HCT116 (cell line): ENCODE measurements around the gene ADGRB2. TPM values are rescaled to one million over a fixed set of nuclear protein-coding genes. Genes with fewer than 3 reads are reported as not detected.

Source experiments
- ATAC-seq: fragments of 200-7000 bp; cut with Tn5 transposase; 2 replicates; pipeline ENCODE4 v1.9.1; 2020; ENCODE audit warnings: mild to moderate bottlenecking, moderate library complexity
- BruUV-seq: library from RNA; stranded (reverse); fragments of 400-500 nt; replicated peaks from 2 replicates; lab custom pipeline; 2021; lab: Mats Ljungman, UMichigan
- CTCF ChIA-PET: fragments of 300-600 bp; sonication (Branson Sonifier 250); formaldehyde crosslinking; loops from one replicate; lab custom pipeline; 2021; ENCODE audit warnings: antibody characterized with exemption; lab: Charles Lee
- POLR2A ChIA-PET: fragments of 300-600, 350-600 bp; sonication (Branson Sonifier 250); formaldehyde crosslinking; loops from one replicate; lab custom pipeline; 2021; ENCODE audit warnings: antibody characterized with exemption; lab: Charles Lee
- RAD21 ChIA-PET, 2 experiments: fragments of 300-600 bp; sonication (Branson Sonifier 250); formaldehyde crosslinking; loops; one replicate each; lab custom pipeline; 2023; ENCODE audit warnings: low total read pairs in 2 of 2; ENCODE audit not compliant: uncharacterized antibody in 2 of 2, unreplicated experiment in 2 of 2, low non-redundant PET in 1 of 2; lab: Charles Lee
- DNase-seq: peaks from one replicate; pipeline ENCODE4 v3.0.0-alpha.2; 2010; ENCODE audit warnings: low read depth, low spot score
- H2AFZ ChIP-seq: fragments of 200-600 bp; shearing (Covaris generic), sonication (generic); 2 replicates; pipeline ENCODE4 v1.6.1; 2017; ENCODE audit warnings: low read depth, mixed run types, mixed read lengths, antibody characterized with exemption, low read length; ENCODE audit not compliant: poor library complexity, severe bottlenecking
- H3K27ac ChIP-seq: 2 replicates; pipeline ENCODE4 v1.5.1; 2012; ENCODE audit warnings: low read depth, low read length
- H3K27me3 ChIP-seq: fragments of 200-600 bp; sonication (generic); 2 replicates; pipeline ENCODE4 v1.6.1; 2016; ENCODE audit warnings: mixed run types, low read length, mixed read lengths; ENCODE audit not compliant: insufficient read depth
- H3K36me3 ChIP-seq, 2 experiments: fragments of 200-500 bp in 1 of 2; fragments of 200-600 bp in 1 of 2; sonication (Bioruptor generic) in 1 of 2; sonication (generic) in 1 of 2; 2 replicates each; pipeline versions ENCODE4 v1.5.1 to v1.6.1; 2014 to 2016; ENCODE audit warnings: low read length in 2 of 2, inconsistent platforms in 1 of 2, mixed read lengths in 1 of 2, mixed run types in 1 of 2; ENCODE audit not compliant: insufficient read depth in 2 of 2, control insufficient read depth in 1 of 2
- H3K4me1 ChIP-seq, 2 experiments: fragments of 200-600 bp in 1 of 2; sonication (generic) in 1 of 2; 2 replicates each; pipeline versions ENCODE4 v1.5.1 to v1.6.1; 2012 to 2017; ENCODE audit warnings: low read length in 2 of 2, inconsistent platforms in 1 of 2, mild to moderate bottlenecking in 1 of 2, mixed read lengths in 1 of 2, mixed run types in 1 of 2, moderate library complexity in 1 of 2; ENCODE audit not compliant: insufficient read depth in 2 of 2, control insufficient read depth in 1 of 2
- H3K4me2 ChIP-seq: fragments of 200-600 bp; sonication (generic); 2 replicates; pipeline ENCODE4 v1.6.1; 2017; ENCODE audit warnings: mixed run types, low read length, mixed read lengths
- H3K4me3 ChIP-seq, 2 experiments: fragments of 200-600 bp in 1 of 2; sonication (generic) in 1 of 2; replicated peaks in 1 of 2; 2 replicates each; pipeline ENCODE4 v1.5.1; 2011 to 2016; ENCODE audit warnings: low read length in 2 of 2, control low read depth in 1 of 2, low read depth in 1 of 2, mild to moderate bottlenecking in 1 of 2, mixed read lengths in 1 of 2, mixed run types in 1 of 2
- H3K79me2 ChIP-seq: fragments of 200-600 bp; sonication (generic); 2 replicates; pipeline ENCODE4 v1.6.1; 2017; ENCODE audit warnings: mild to moderate bottlenecking, mixed run types, low read length, moderate library complexity, mixed read lengths; ENCODE audit not compliant: insufficient read depth
- H3K9ac ChIP-seq: fragments of 200-600 bp; sonication (generic); 2 replicates; pipeline ENCODE4 v1.6.1; 2016; ENCODE audit warnings: low read length, mixed read lengths
- H3K9me2 ChIP-seq: fragments of 200-600 bp; sonication (generic), shearing (Covaris generic); 2 replicates; pipeline ENCODE4 v1.6.1; 2017; ENCODE audit warnings: mixed run types, mild to moderate bottlenecking, moderate library complexity; ENCODE audit not compliant: insufficient read depth
- H3K9me3 ChIP-seq, 2 experiments: fragments of 200-500 bp in 1 of 2; fragments of 200-600 bp in 1 of 2; sonication (Bioruptor generic) in 1 of 2; sonication (generic) in 1 of 2; 2 replicates each; pipeline ENCODE4 v1.6.1; 2014 to 2017; ENCODE audit warnings: low read length in 2 of 2, mixed read lengths in 2 of 2, inconsistent platforms in 1 of 2, low read depth in 1 of 2, mild to moderate bottlenecking in 1 of 2, mixed run types in 1 of 2, moderate library complexity in 1 of 2; ENCODE audit not compliant: control insufficient read depth in 1 of 2, insufficient read depth in 1 of 2
- H4K20me1 ChIP-seq: fragments of 200-600 bp; sonication (generic), shearing (Covaris generic); 2 replicates; pipeline ENCODE4 v1.6.1; 2017; ENCODE audit warnings: mixed run types, mild to moderate bottlenecking, moderate library complexity; ENCODE audit not compliant: insufficient read depth
- CTCF ChIP-seq, 3 experiments: fragments of 200-600 bp in 1 of 3; sonication (generic) in 1 of 3; IDR thresholded peaks in 2 of 3; conservative IDR thresholded peaks in 1 of 3; 2 replicates each; pipeline ENCODE4 v1.5.1; 2012 to 2017; ENCODE audit warnings: low read depth in 2 of 3, low read length in 2 of 3, antibody characterized with exemption in 1 of 3, borderline replicate concordance in 1 of 3, control low read depth in 1 of 3, mild to moderate bottlenecking in 1 of 3, mixed read lengths in 1 of 3, mixed run types in 1 of 3, moderate library complexity in 1 of 3; ENCODE audit not compliant: insufficient read depth in 1 of 3
- EGR1 ChIP-seq: IDR thresholded peaks from 2 replicates; pipeline ENCODE4 v1.6.1; 2012; ENCODE audit warnings: low read depth
- ELF1 ChIP-seq: IDR thresholded peaks from 2 replicates; pipeline ENCODE4 v1.6.1; 2012; ENCODE audit warnings: low read depth, borderline replicate concordance
- EZH2 ChIP-seq: fragments of 200-600 bp; sonication (generic); IDR thresholded peaks from 2 replicates; pipeline ENCODE4 v1.6.1; 2017; ENCODE audit warnings: antibody characterized with exemption, mixed run types
- EZH2phosphoT487 ChIP-seq: fragments of 200-600 bp; IDR thresholded peaks from 2 replicates; pipeline ENCODE4 v1.6.1; 2018; ENCODE audit warnings: antibody characterized with exemption, borderline replicate concordance
- JUND ChIP-seq: IDR thresholded peaks from 2 replicates; pipeline ENCODE4 v1.6.1; 2012
- POLR2AphosphoS5 ChIP-seq: IDR thresholded peaks from 2 replicates; pipeline ENCODE4 v1.6.1; 2011; ENCODE audit warnings: mild to moderate bottlenecking, low read depth, low read length, moderate library complexity
- REST ChIP-seq: IDR thresholded peaks from 2 replicates; pipeline ENCODE4 v1.6.1; 2012; ENCODE audit warnings: low read depth
- SIN3A ChIP-seq: IDR thresholded peaks from 2 replicates; pipeline ENCODE4 v1.6.1; 2012; ENCODE audit warnings: low read depth
- SP1 ChIP-seq: IDR thresholded peaks from 2 replicates; pipeline ENCODE4 v1.6.1; 2012; ENCODE audit warnings: low read depth
- SRF ChIP-seq: IDR thresholded peaks from 2 replicates; pipeline ENCODE4 v1.6.1; 2012; ENCODE audit warnings: low read depth
- ZFX ChIP-seq: fragments of 450-650 bp; IDR thresholded peaks from 2 replicates; pipeline ENCODE4 v1.6.1; 2017
- ZNF274 ChIP-seq: fragments of 200-500 bp; sonication (Bioruptor generic); IDR thresholded peaks from 2 replicates; pipeline ENCODE4 v1.6.1; 2014; ENCODE audit warnings: mild to moderate bottlenecking, low read depth, low read length, inconsistent platforms
- intact Hi-C: fragments of 100-400 bp; cut with micrococcal nuclease; formaldehyde crosslinking; loops from 2 replicates; pipeline ENCODE4 v1.10.0; 2022
- total RNA-seq: library from RNA; stranded (reverse); gene quantifications from one replicate; pipeline ENCODE4 v1.2.1, GENCODE V29; 2021; ENCODE audit not compliant: unreplicated experiment
- TF ChIP-seq, protein P1 (sequence below): IDR thresholded peaks from 2 replicates; pipeline ENCODE4 v1.6.1; 2012
- TF ChIP-seq, protein P2 (sequence below): IDR thresholded peaks from 2 replicates; pipeline ENCODE4 v1.6.1; 2012

Gene ADGRB2
- total RNA-seq, 1 experiment from 2014 or later: 10.1 TPM

DNA sequence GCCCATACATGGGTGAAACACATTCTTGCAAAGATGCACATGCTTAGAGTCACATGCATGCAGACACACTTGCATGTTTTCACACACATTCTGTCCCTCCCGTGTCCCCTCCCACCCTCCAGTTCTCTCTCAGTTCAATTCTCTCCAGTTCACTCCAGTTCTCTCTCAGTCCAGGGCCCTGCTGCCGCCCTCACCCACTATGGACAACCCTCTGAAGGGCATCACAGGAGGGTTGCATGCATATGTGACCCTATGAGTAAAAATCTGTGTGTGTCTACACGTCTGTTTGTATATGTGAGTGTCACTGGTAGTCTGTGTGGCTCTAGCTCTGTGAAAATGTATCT lies 21.8 kb upstream of the ADGRB2 start (continued):
- TF ChIP-seq REST (no peak), POLR2AphosphoS5 (no peak), SRF (no peak)

DNA sequence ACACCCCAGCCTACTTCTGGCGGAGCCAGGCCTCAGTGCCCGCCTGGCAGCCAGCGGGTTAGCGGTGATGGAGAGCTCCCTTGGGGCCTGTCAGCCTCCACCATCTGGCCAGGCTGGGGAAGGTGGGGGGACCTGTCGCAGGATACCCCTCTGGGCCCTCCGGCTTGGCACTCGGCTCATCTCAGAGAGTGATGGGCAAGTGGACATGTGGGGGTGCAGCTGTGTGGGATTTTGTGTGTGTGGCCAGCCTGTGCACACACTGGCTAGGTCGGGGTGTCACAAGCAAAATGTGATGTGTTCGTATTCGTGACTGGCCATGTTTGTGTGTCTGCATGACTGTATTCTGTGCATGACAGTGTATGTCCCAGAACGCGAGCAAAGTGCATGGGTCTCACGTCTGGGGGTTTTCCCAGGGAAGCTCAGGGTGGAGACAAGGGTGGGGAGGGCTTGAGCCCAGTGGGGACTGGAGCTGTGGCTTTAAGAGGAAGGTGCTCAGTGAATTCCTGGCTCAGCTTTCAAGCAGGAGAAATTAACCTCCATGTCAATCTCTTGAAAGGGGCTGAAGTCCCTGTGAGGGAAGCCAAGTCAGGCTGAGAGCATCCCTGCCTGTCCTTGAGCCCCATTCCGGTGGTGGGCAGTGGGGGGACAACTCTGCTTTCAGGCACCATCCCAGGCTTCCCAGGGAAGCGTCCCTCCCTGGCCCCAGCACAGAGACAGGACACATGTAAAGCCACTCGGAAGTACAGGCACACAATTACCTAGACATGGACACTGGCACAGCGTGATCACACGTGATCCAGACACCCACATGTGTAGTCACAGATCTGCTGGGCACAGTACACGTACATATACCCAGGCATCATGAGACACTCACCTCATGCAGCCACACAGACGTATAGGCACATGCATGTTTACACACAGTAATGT lies 21.1 kb upstream of the ADGRB2 start:
- BruUV-seq: no TSS peak
- TF ChIP-seq EGR1: no peak
- TF ChIP-seq SIN3A: no peak
- TF ChIP-seq SP1: no peak
- TF ChIP-seq, protein P1, sequence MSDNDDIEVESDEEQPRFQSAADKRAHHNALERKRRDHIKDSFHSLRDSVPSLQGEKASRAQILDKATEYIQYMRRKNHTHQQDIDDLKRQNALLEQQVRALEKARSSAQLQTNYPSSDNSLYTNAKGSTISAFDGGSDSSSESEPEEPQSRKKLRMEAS: no peak
- TF ChIP-seq, protein P2, sequence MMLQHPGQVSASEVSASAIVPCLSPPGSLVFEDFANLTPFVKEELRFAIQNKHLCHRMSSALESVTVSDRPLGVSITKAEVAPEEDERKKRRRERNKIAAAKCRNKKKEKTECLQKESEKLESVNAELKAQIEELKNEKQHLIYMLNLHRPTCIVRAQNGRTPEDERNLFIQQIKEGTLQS: no peak
- no peak for TF ChIP-seq SRF
- no peak for TF ChIP-seq EZH2
- no peak for TF ChIP-seq ELF1
- TF ChIP-seq EZH2phosphoT487: no peak
- TF ChIP-seq ZNF274: no peak
- TF ChIP-seq JUND: no peak
- no peak for TF ChIP-seq CTCF (IDR thresholded peaks at IDR 0.05 in 2 of 3, conservative IDR thresholded peaks at IDR 0.05 in 1 of 3; ENCODE audit: borderline replicate concordance in 1 of 3, insufficient read depth in 1 of 3, low read depth in 2 of 3, low read length in 2 of 3)
- no peak for TF ChIP-seq ZFX
- TF ChIP-seq REST: no peak
- H3K9me2 ChIP-seq: no peaks in the 10 kb centered on the region
- ChIA-PET CTCF (no interaction called here), RAD21 (no interaction called here), POLR2A (no interaction called here)
- H3K79me2 ChIP-seq: no peaks in the 10 kb centered on the region
- no peak for ATAC-seq
- H3K4me3 ChIP-seq: no peak overlapping the region
- H3K4me2 ChIP-seq: no peak overlapping the region
- no peak overlapping the region for H3K9ac ChIP-seq
- H4K20me1 ChIP-seq: no peaks in the 10 kb centered on the region
- intact Hi-C loops: loop anchor here (10.0 kb wide), 1 partner anchor 600 kb away; no protein-coding TSS in a partner anchor
- H3K27me3 ChIP-seq: no peaks in the 10 kb centered on the region
- no peak overlapping the region for H2AFZ ChIP-seq
- no peaks in the 10 kb centered on the region for H3K36me3 ChIP-seq
- H3K4me1 ChIP-seq: peaks cover 3 to 36% of the 10 kb centered on the region in 2 experiments; a peak in 3 of 4 replicates
- H3K9me3 ChIP-seq: no peaks in the 10 kb centered on the region
- DNase-seq: no peak
- no peak overlapping the region for H3K27ac ChIP-seq
